Astrocyte (in vitro differentiated cells and primary cell): ENCODE results near the gene PREX1. TPM values are rescaled to one million over a fixed set of nuclear protein-coding genes. Genes with fewer than 3 reads are reported as not detected.

Source experiments
- DNase-seq: peaks from one replicate; pipeline ENCODE4 v3.0.0-alpha.2; 2010; ENCODE audit warnings: low read depth
- FAIRE-seq: peaks from 2 replicates; lab custom pipeline; 2011; peaks lifted over from hg19 to GRCh38; lab: Jason Lieb, UNC
- H2AFZ ChIP-seq: 2 replicates; pipeline ENCODE4 v1.6.0; 2012; ENCODE audit warnings: low read depth, low read length, inconsistent platforms
- H3K27ac ChIP-seq: 2 replicates; pipeline ENCODE4 v1.5.1; 2011; ENCODE audit warnings: low read depth, low read length, inconsistent platforms
- H3K27me3 ChIP-seq: 2 replicates; pipeline ENCODE4 v1.6.0; 2011; ENCODE audit warnings: low read length, inconsistent platforms; ENCODE audit not compliant: insufficient read depth
- H3K36me3 ChIP-seq: 2 replicates; pipeline ENCODE4 v1.5.1; 2011; ENCODE audit warnings: low read length, inconsistent platforms; ENCODE audit not compliant: insufficient read depth
- H3K4me1 ChIP-seq: 2 replicates; pipeline ENCODE4 v1.5.1; 2011; ENCODE audit warnings: low read length, inconsistent platforms; ENCODE audit not compliant: insufficient read depth
- H3K4me2 ChIP-seq: 2 replicates; pipeline ENCODE4 v1.6.0; 2012; ENCODE audit warnings: low read length, inconsistent platforms
- H3K4me3 ChIP-seq: 2 replicates; pipeline ENCODE4 v1.5.1; 2011; ENCODE audit warnings: low read depth, mild to moderate bottlenecking, low read length, inconsistent platforms; ENCODE audit not compliant: insufficient read depth
- H3K79me2 ChIP-seq: 2 replicates; pipeline ENCODE4 v1.6.0; 2012; ENCODE audit warnings: mild to moderate bottlenecking, low read length, inconsistent platforms; ENCODE audit not compliant: insufficient read depth
- H3K9ac ChIP-seq: 2 replicates; pipeline ENCODE4 v1.6.0; 2012; ENCODE audit warnings: mild to moderate bottlenecking, low read length, inconsistent platforms
- H3K9me3 ChIP-seq: 2 replicates; pipeline ENCODE4 v1.5.1; 2012; ENCODE audit warnings: low read depth, mild to moderate bottlenecking, low read length, inconsistent platforms; ENCODE audit not compliant: insufficient read depth
- H4K20me1 ChIP-seq: 2 replicates; pipeline ENCODE4 v1.6.0; 2012; ENCODE audit warnings: low read length, inconsistent platforms; ENCODE audit not compliant: insufficient read depth
- H3K27ac Mint-ChIP-seq: one replicate; pipeline ENCODE4 v1.8.0; 2021; ENCODE audit warnings: mild to moderate bottlenecking, mixed read lengths; ENCODE audit not compliant: unreplicated experiment
- H3K27me3 Mint-ChIP-seq: one replicate; pipeline ENCODE4 v1.8.0; 2021; ENCODE audit warnings: low read depth, mixed read lengths; ENCODE audit not compliant: unreplicated experiment
- H3K36me3 Mint-ChIP-seq: one replicate; pipeline ENCODE4 v1.8.0; 2021; ENCODE audit warnings: low read depth, mixed read lengths; ENCODE audit not compliant: unreplicated experiment
- H3K4me1 Mint-ChIP-seq: one replicate; pipeline ENCODE4 v1.8.0; 2021; ENCODE audit warnings: low read depth, mixed read lengths; ENCODE audit not compliant: unreplicated experiment
- H3K4me3 Mint-ChIP-seq: one replicate; pipeline ENCODE4 v1.8.0; 2021; ENCODE audit warnings: mild to moderate bottlenecking, moderate library complexity, mixed read lengths; ENCODE audit not compliant: unreplicated experiment
- H3K9me3 Mint-ChIP-seq: one replicate; pipeline ENCODE4 v1.8.0; 2021; ENCODE audit warnings: mild to moderate bottlenecking, mixed read lengths; ENCODE audit not compliant: unreplicated experiment
- CTCF ChIP-seq: IDR thresholded peaks from 2 replicates; pipeline ENCODE4 v1.5.1; 2011; ENCODE audit warnings: low read depth, mild to moderate bottlenecking, inconsistent platforms, low read length, moderate library complexity; ENCODE audit not compliant: insufficient read depth
- EZH2 ChIP-seq: IDR thresholded peaks from 2 replicates; pipeline ENCODE4 v1.6.1; 2012; ENCODE audit warnings: mild to moderate bottlenecking, low read length, inconsistent platforms; ENCODE audit not compliant: insufficient read depth
- total RNA-seq: library from RNA; stranded (reverse); gene quantifications from 2 replicates; pipeline ENCODE4 v1.2.1, GENCODE V29; 2021

The PREX1 gene
- total RNA-seq, 1 donor from 2014 or later: 3.5 TPM

GRCh38 chr20:48640871-48641270 lies 186.9 kb downstream of the PREX1 start:
- H3K79me2 ChIP-seq: no peaks in the 10 kb centered on the region
- no peaks in the 10 kb centered on the region for H3K9me3 ChIP-seq
- no peak overlapping the region for H3K4me2 ChIP-seq
- no peak overlapping the region for H2AFZ ChIP-seq
- peaks cover 5% of the 10 kb centered on the region for H3K4me1 ChIP-seq
- Mint-ChIP-seq H3K4me1 (no peaks in the 10 kb centered on the region), H3K36me3 (no peaks in the 10 kb centered on the region), H3K4me3 (no peak overlapping the region), H3K27me3 (peaks cover 2% of the 10 kb centered on the region), H3K9me3 (no peaks in the 10 kb centered on the region), H3K27ac (no peak overlapping the region)
- no peak for FAIRE-seq
- no peak for TF ChIP-seq CTCF
- no peak for TF ChIP-seq EZH2
- no peaks in the 10 kb centered on the region for H3K27me3 ChIP-seq
- H3K27ac ChIP-seq: no peak overlapping the region
- no peak for DNase-seq
- H4K20me1 ChIP-seq: no peaks in the 10 kb centered on the region
- H3K4me3 ChIP-seq: no peak overlapping the region
- no peak overlapping the region for H3K9ac ChIP-seq
- no peaks in the 10 kb centered on the region for H3K36me3 ChIP-seq

- TF ChIP-seq EZH2 (no peak), CTCF (no peak)
- Histone ChIP-seq H3K4me1 (peaks cover 5% of the 10 kb centered on the region), H4K20me1 (peaks cover 5% of the 10 kb centered on the region), H3K79me2 (no peaks in the 10 kb centered on the region), H3K9ac (no peak overlapping the region), H3K4me2 (no peak overlapping the region), H3K27me3 (no peaks in the 10 kb centered on the region), H3K4me3 (no peak overlapping the region), H3K27ac (no peak overlapping the region), H3K36me3 (no peaks in the 10 kb centered on the region), H3K9me3 (no peaks in the 10 kb centered on the region), H2AFZ (no peak overlapping the region)
- H3K4me1 Mint-ChIP-seq: no peaks in the 10 kb centered on the region
- peaks cover 2% of the 10 kb centered on the region for H3K27me3 Mint-ChIP-seq
- FAIRE-seq: no peak
- DNase-seq: no peak
- no peaks in the 10 kb centered on the region for H3K36me3 Mint-ChIP-seq
- H3K4me3 Mint-ChIP-seq: no peak overlapping the region
- no peaks in the 10 kb centered on the region for H3K9me3 Mint-ChIP-seq
- no peak overlapping the region for H3K27ac Mint-ChIP-seq
Observed at GRCh38 chr20:48639899-48640298, 187.9 kb downstream of the PREX1 start.

GRCh38 chr20:48638546-48638945 lies 189.3 kb downstream of the PREX1 start:
- FAIRE-seq (no peak), DNase-seq (peak; percentile 74)
- no peak overlapping the region for H3K4me3 ChIP-seq
- H3K79me2 ChIP-seq: no peaks in the 10 kb centered on the region
- TF ChIP-seq EZH2: no peak
- TF ChIP-seq CTCF: no peak
- H3K27ac ChIP-seq: no peak overlapping the region
- no peaks in the 10 kb centered on the region for H3K27me3 ChIP-seq
- Mint-ChIP-seq H3K4me3 (no peak overlapping the region), H3K9me3 (no peaks in the 10 kb centered on the region), H3K4me1 (no peaks in the 10 kb centered on the region), H3K27ac (no peak overlapping the region), H3K36me3 (no peaks in the 10 kb centered on the region), H3K27me3 (peaks cover 2% of the 10 kb centered on the region)
- no peak overlapping the region for H3K4me2 ChIP-seq
- no peak overlapping the region for H2AFZ ChIP-seq
- no peaks in the 10 kb centered on the region for H3K36me3 ChIP-seq
- peaks cover 5% of the 10 kb centered on the region for H3K4me1 ChIP-seq
- no peaks in the 10 kb centered on the region for H3K9me3 ChIP-seq
- peaks cover 5% of the 10 kb centered on the region for H4K20me1 ChIP-seq
- H3K9ac ChIP-seq: no peak overlapping the region
